Large intestine (tissue), 3 donors: ENCODE results near the gene FBLN5. TPM values are rescaled to one million over a fixed set of nuclear protein-coding genes. Genes with fewer than 3 reads are reported as not detected.
A peak's percentile ranks its signal among the peaks of the same experiment; 100 is the strongest.

Experiments
- DNase-seq, 2 donors: peaks; one replicate each; pipeline versions ENCODE4 v3.0.0 to v3.0.0-alpha.2; 2013
- H3K27ac ChIP-seq: one replicate; pipeline ENCODE4 v1.5.1; 2013; ENCODE audit warnings: low read length
- H3K27me3 ChIP-seq: 2 replicates; pipeline ENCODE4 v1.6.1; 2013; ENCODE audit warnings: low read length; ENCODE audit not compliant: control insufficient read depth, insufficient read depth
- H3K36me3 ChIP-seq: 2 replicates; pipeline ENCODE4 v1.6.1; 2013; ENCODE audit warnings: low read length; ENCODE audit not compliant: control insufficient read depth, insufficient read depth
- H3K4me1 ChIP-seq: one replicate; pipeline ENCODE4 v1.6.1; 2013; ENCODE audit warnings: low read length; ENCODE audit not compliant: control insufficient read depth, insufficient read depth
- H3K4me3 ChIP-seq: one replicate; pipeline ENCODE4 v1.5.1; 2013; ENCODE audit warnings: low read length
- H3K9me3 ChIP-seq: one replicate; pipeline ENCODE4 v1.6.1; 2013; ENCODE audit warnings: mild to moderate bottlenecking, low read depth, low read length, moderate library complexity; ENCODE audit not compliant: control insufficient read depth
- WGBS: methylation state at CpG from one replicate; pipeline ENCODE4 v1.1.5; 2013; ENCODE audit warnings: low lambda C conversion rate; ENCODE audit not compliant: insufficient coverage; 5-methylcytosine and 5-hydroxymethylcytosine counted together
- polyA plus RNA-seq: library from polyadenylated mRNA; unstranded; fragments of 120-200 nt; gene quantifications from one replicate; pipeline ENCODE4 v1.2.1, GENCODE V29; 2013

FBLN5 gene
- polyA plus RNA-seq, 1 donor, result 63.2 TPM

DNA sequence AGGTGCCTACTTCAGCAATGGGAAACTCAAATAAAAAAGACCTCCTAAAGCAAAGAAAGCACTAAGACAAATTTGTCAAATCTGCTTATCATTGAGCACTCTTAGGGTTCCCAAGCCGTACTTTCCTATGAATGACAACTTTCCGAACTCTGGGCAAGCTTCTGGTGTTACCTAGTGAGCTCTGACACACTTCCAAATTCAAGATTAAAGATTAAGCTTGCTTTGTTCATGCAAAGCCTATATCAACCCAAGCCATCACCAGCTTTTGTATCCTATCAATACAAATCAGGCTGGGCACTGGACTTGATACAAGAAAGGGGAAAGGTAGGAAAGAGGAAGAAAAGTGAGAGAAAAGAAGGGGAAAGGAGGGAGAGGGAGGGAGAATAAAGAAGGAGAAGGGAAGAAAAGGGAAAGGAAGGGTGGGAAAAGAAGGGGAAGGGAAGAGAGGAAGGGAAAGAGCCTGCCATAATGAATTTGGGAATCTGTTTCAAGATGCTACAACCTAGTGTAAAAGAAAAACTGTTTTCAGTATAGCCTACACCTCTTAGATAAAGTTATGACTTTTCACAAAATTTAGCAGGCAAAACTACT is 23.8 kb upstream of the FBLN5 start:
- Histone ChIP-seq H3K4me3 (no peak overlapping the region), H3K27me3 (no peaks in the 10 kb centered on the region), H3K4me1 (no peaks in the 10 kb centered on the region), H3K9me3 (no peaks in the 10 kb centered on the region), H3K27ac (no peak overlapping the region), H3K36me3 (peaks cover 36% of the 10 kb centered on the region)
- no CpG with 5 or more reads among the region's 2 CpGs for WGBS
- DNase-seq, result no peak

DNA sequence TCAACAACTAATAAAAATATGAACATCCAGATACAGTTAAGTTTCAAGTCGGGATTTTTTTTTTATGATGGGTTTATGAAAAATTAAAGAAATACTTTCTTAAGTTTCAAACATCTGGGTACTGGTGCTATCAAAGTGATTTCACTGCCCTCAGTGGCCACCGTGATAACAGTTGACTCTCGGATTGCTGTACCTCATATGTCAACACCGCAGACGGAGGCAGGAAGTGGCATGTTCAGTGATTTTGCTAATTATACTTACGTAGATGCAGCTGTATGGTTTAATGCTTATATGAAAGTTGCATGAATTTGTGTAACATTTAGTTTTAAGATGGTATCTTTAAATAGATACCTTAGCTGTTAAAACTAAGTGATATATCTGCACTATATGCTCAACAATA is 20.8 kb upstream of the FBLN5 start:
- H3K36me3 ChIP-seq, result peaks cover 27% of the 10 kb centered on the region
- no peak overlapping the region for H3K4me3 ChIP-seq
- WGBS, result 80% methylated on average over 1 of the region's 6 CpGs
- peaks cover 6% of the 10 kb centered on the region for H3K4me1 ChIP-seq
- no peak overlapping the region for H3K27ac ChIP-seq
- no peaks in the 10 kb centered on the region for H3K27me3 ChIP-seq
- DNase-seq, result no peak
- no peaks in the 10 kb centered on the region for H3K9me3 ChIP-seq

DNA sequence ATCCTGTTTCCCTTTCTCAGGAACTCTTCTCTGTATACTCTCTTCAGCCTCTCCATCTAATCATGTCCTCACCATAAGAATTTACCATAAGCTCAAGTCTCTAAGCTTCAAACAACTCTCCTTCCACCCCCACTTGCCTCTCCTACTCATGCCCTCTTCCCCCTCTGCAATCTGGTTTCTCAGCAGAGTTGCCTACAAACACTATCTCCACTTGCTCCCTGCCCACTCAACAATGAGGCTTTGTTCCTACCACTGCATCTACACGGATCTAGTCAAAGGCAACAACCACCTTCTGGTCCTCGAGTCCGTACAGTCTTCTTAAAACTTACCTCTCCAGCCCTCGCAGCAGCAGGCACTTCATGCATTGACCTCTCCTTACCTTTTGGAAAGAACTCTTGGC is 17.2 kb upstream of the FBLN5 start:
- WGBS, result no CpG with 5 or more reads among the region's 4 CpGs
- Histone ChIP-seq H3K27me3 (no peaks in the 10 kb centered on the region), H3K36me3 (peaks cover 13% of the 10 kb centered on the region), H3K27ac (peak overlapping the region; percentile 11), H3K4me3 (no peak overlapping the region), H3K4me1 (peaks cover 6% of the 10 kb centered on the region), H3K9me3 (no peaks in the 10 kb centered on the region)
- DNase-seq, result peak in 1 of 2 donors; percentile 35

DNA sequence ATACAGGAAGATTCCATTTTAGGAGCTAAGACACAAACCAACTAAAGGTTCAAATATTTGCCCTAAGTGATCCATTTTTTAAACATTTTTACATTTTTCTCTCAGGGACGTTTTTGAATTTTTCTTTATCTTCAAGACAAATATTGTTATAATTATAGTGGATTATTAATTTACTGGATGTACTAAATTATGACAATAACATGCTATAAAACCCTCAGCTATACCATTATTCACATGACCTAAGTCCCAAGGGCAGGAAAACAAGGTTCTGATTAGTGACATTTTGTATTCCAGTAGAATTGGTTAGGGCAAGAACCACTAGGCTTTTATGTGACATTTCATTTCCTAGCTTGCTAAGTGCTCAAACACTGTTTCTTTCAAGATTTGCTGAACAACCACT is 16.5 kb upstream of the FBLN5 start:
- Histone ChIP-seq H3K4me3 (no peak overlapping the region), H3K27me3 (no peaks in the 10 kb centered on the region), H3K36me3 (peaks cover 8% of the 10 kb centered on the region), H3K9me3 (no peaks in the 10 kb centered on the region), H3K4me1 (peaks cover 6% of the 10 kb centered on the region), H3K27ac (peak overlapping the region; percentile 11)
- DNase-seq, result peak in 1 of 2 donors; percentile 22
- WGBS, result 13% methylated on average over 1 of the region's 1 CpG

DNA sequence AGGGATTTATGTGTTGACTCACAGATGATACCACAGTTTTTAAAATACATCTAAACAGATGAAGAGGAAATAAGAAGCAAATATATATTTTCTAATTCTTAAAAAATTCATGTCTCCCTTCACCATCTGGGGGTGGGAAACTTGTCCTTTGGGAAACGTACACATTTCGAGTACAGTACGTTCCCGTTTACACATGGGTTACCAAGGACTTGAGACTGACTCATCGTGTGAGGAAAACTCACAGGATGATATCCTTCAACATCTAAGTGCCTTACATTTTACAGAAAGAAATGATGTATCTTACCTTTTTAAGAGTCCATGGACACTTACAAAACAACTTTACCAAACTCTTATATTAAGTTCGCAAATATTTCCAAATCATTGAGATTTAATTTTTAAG is 16.0 kb upstream of the FBLN5 start:
- Histone ChIP-seq H3K4me3 (no peak overlapping the region), H3K27ac (no peak overlapping the region), H3K4me1 (peaks cover 6% of the 10 kb centered on the region), H3K36me3 (peaks cover 3% of the 10 kb centered on the region), H3K27me3 (no peaks in the 10 kb centered on the region), H3K9me3 (no peaks in the 10 kb centered on the region)
- 100% methylated on average over 1 of the region's 6 CpGs for WGBS
- no peak for DNase-seq

DNA sequence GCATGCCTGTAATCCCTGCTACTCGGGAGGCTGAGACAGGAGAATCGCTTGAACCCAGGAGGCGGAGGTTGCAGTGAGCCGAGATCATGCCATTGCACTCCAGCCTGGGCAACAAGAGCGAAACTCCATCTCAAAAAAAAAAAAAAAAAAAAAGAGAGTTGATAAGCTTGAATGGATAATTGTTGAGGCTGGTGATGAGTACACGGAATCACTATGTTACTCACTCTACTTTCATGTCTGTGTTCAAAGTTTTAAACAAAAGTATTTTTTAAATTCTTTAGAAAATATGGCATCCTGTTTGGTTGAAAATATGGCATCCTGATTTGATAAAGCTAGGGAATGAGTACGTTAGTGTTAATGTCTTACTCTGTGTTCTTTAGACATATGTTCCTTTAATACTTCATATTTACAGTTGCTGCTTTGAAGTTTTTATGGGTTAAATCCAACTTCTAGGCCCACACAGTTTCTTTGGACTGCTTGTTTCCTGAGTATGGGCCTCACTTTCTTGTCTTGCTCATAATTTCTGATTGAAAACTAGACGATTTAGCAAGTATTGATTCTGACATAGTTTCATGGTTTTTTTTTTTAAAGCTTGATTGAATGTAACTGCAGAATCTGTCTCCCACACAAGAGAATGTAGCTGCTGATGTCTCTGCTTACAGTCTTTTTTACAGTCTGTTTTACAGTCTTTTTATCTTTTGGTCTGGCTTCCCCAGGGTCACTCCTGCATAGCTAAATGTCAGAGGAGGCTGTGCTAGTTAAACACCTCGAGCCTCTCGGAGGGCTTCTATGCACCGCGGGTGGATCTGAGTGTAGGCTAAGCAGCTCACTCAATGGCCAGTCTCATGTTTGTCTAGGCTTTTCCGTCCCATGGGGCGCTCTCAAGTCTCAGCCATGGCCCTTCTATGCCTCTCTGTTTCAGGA is 14.1 kb upstream of the FBLN5 start:
- peak in 1 of 2 donors; percentile 8 for DNase-seq
- Histone ChIP-seq H3K4me1 (peaks cover 6% of the 10 kb centered on the region), H3K9me3 (no peaks in the 10 kb centered on the region), H3K4me3 (no peak overlapping the region), H3K27ac (no peak overlapping the region), H3K36me3 (no peaks in the 10 kb centered on the region), H3K27me3 (no peaks in the 10 kb centered on the region)
- WGBS, result no CpG with 5 or more reads among the region's 14 CpGs

DNA sequence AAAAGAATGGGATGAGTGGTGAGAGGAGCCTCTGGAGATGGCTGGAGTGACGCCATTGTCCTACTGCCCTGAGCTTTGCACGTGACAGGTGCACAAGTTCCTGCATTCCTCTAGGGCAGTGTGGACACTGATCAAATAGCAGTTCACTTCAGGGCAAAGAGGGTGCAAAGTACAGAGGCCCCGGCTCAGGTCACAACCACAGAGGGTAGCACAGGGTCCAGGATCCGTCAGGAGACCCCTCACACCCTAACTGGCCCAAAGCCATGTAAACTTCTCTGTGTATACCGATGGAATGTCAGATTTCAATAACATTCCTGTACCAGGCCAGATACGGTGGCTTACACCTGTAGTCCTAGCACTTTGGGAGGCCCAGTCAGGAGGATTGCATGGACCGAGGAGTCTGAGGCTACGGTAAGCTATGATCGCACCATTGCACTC is 10.4 kb upstream of the FBLN5 start:
- Histone ChIP-seq H3K9me3 (no peaks in the 10 kb centered on the region), H3K36me3 (no peaks in the 10 kb centered on the region), H3K4me3 (no peak overlapping the region), H3K4me1 (peaks cover 9% of the 10 kb centered on the region), H3K27me3 (no peaks in the 10 kb centered on the region), H3K27ac (peak overlapping the region; percentile 26)
- peak; percentile 63 to 70 for DNase-seq
- WGBS, result no CpG with 5 or more reads among the region's 9 CpGs

DNA sequence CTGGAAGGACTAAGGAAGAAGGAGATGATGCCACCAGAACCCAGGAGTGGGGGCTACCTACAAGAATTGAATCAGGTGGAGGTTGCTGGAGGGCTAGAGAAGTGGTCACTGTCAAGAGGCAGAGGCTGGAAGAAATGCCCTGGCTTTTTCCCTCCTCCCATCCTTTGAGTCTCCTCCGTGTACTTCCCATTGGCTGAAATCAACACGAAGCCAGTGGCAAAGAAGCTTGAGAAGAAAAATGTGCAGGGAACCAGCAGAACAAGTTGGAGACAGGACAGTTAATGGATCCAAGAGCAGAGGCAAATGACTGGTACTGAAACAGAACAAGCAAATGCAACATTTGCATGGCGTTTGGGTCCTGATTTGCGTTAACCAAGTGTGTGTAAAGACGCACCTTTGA is 9.1 kb upstream of the FBLN5 start:
- Histone ChIP-seq H3K36me3 (no peaks in the 10 kb centered on the region), H3K4me3 (no peak overlapping the region), H3K9me3 (no peaks in the 10 kb centered on the region), H3K27me3 (no peaks in the 10 kb centered on the region), H3K4me1 (peaks cover 9% of the 10 kb centered on the region), H3K27ac (no peak overlapping the region)
- WGBS, result 83% methylated on average over 3 of the region's 5 CpGs
- no peak for DNase-seq

DNA sequence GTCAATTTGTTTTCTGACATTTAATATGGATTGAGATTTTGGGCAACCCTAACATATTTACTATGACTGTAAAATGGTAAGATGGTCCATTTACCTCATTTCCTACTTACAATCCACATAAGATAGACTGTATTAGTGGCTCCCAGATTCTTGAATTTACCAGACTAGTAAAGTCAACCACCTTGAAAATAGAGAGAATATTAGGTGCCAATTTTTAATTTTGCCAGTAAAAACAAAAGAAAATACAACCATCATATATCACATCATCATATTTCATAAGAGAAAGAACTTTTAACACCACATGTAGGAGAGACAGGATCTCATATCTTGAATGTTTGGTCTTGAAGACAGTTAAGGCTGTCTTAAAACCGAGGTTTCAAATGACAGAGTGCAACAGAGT is 7.7 kb upstream of the FBLN5 start:
- H3K27me3 ChIP-seq, result no peaks in the 10 kb centered on the region
- H3K27ac ChIP-seq, result no peak overlapping the region
- H3K9me3 ChIP-seq, result no peaks in the 10 kb centered on the region
- WGBS, result no CpG with 5 or more reads among the region's 1 CpG
- no peaks in the 10 kb centered on the region for H3K36me3 ChIP-seq
- DNase-seq, result no peak
- H3K4me3 ChIP-seq, result no peak overlapping the region
- peaks cover 9% of the 10 kb centered on the region for H3K4me1 ChIP-seq

DNA sequence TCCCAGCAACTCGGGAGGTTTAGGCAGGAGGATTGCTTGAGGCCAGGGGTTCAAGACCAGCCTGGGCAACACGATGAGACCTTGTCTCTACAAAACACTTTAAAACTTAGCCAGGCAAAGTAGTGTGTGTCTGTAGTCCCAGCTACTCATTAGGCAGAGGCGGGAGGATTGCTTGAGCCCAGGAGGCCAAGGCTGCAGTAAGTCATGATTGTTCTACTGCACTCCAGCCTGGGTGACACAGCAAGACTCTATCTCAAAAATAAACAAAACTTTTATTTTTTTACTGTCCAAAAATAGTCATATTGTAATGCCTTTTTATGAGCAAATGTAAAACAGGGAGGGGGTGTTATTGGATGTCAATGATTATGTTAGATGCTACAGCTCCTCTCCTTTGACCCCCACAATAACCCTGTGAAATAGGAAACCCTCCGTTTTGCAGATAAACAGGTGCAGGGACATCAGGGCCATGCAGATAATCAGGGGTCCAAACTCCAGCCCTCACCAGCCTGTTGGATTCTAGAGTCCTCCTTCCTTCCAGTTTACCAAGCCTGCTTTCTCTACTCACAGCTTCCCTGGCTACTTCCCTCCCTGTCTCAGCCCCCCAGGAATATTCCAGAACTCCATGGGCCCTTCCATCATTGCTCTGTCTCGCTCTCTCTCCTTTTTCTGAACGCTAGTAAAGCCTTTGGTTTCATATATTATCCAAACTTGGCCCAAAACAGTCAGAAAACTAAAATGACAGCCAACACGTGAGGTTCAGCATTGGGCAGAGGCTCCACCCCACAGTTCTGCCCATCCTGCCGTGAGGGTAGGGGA is 5.9 kb upstream of the FBLN5 start:
- WGBS, result no CpG with 5 or more reads among the region's 8 CpGs
- no peaks in the 10 kb centered on the region for H3K9me3 ChIP-seq
- DNase-seq, result peak; percentile 40 to 65

More for the DNA sequence above, 5.9 kb upstream of the FBLN5 start:
- Histone ChIP-seq H3K27me3 (no peaks in the 10 kb centered on the region), H3K4me3 (no peak overlapping the region), H3K27ac (no peak overlapping the region), H3K36me3 (no peaks in the 10 kb centered on the region), H3K4me1 (peaks cover 10% of the 10 kb centered on the region)
